Natural killer cell treated with Interleukin-12 subunit alpha and Interleukin-12 subunit beta and Interleukin-15 and Interleukin-18, amount 100 ng/mL, for 72 hours (primary cell): ENCODE measurements around the gene C1R. TPM values are rescaled to one million over a fixed set of nuclear protein-coding genes. Genes with fewer than 3 reads are reported as not detected.
A peak's percentile ranks its signal among the peaks of the same experiment; 100 is the strongest.
"Not testable (repeated sequence)": the region's sequence is repeated elsewhere in the genome, so short reads cannot be mapped to it uniquely, and the experiment has no call there.

Experiments
- ATAC-seq, 2 donors: fragments of 150-1000 bp; cut with Tn5 transposase in 1 of 2; sonication (Bioruptor Pico), chemical (Tn5 transposase) in 1 of 2; 2 replicates each; pipeline ENCODE4 v1.10.0; 2021
- DNase-seq: peaks from one replicate; pipeline ENCODE4 v3.0.0; 2022; ENCODE audit warnings: low spot score
- H3K27ac Mint-ChIP-seq, 2 donors: 1 replicate in 1 of 2; 2 replicates in 1 of 2; pipeline ENCODE4 v1.8.0; 2022; ENCODE audit warnings: mixed read lengths in 2 of 2, mild to moderate bottlenecking in 1 of 2, moderate library complexity in 1 of 2
- H3K27me3 Mint-ChIP-seq, 2 donors: 1 replicate in 1 of 2; 2 replicates in 1 of 2; pipeline ENCODE4 v1.8.0; 2022; ENCODE audit warnings: mixed read lengths in 2 of 2
- H3K36me3 Mint-ChIP-seq: one replicate; pipeline ENCODE4 v1.8.0; 2022; ENCODE audit warnings: mixed read lengths
- H3K4me1 Mint-ChIP-seq, 2 donors: 1 replicate in 1 of 2; 2 replicates in 1 of 2; pipeline ENCODE4 v1.8.0; 2022; ENCODE audit warnings: low read depth in 2 of 2, mixed read lengths in 2 of 2, mild to moderate bottlenecking in 1 of 2
- H3K4me3 Mint-ChIP-seq: one replicate; pipeline ENCODE4 v1.8.0; 2022; ENCODE audit warnings: mixed read lengths
- H3K9me3 Mint-ChIP-seq: 2 replicates; pipeline ENCODE4 v1.8.0; 2022; ENCODE audit warnings: mixed read lengths
- total RNA-seq, 2 donors: library from RNA; stranded (reverse); gene quantifications; one replicate each; pipeline ENCODE4 v1.2.3, GENCODE V29; 2022

The C1R gene
- total RNA-seq, 2 donors from 2014 or later = 1.6 to 1.7 TPM

- no peak for ATAC-seq
- H3K27ac Mint-ChIP-seq = no peak overlapping the region
- no peaks in the 10 kb centered on the region for H3K36me3 Mint-ChIP-seq
- DNase-seq = no peak
- H3K4me1 Mint-ChIP-seq = peaks cover 22 to 29% of the 10 kb centered on the region in 2 donors
- H3K9me3 Mint-ChIP-seq = no peaks in the 10 kb centered on the region
- H3K27me3 Mint-ChIP-seq = no peaks in the 10 kb centered on the region
- H3K4me3 Mint-ChIP-seq = no peak overlapping the region
Observed at GRCh38 chr12:7112041-7112440, 19.8 kb upstream of the C1R start.

GRCh38 chr12:7110661-7111060 is 18.4 kb upstream of the C1R start:
- no peak for ATAC-seq
- peak overlapping the region in 1 of 2 donors; percentile 93 for H3K27ac Mint-ChIP-seq
- H3K27me3 Mint-ChIP-seq = no peaks in the 10 kb centered on the region
- peaks cover 29 to 37% of the 10 kb centered on the region in 2 donors for H3K4me1 Mint-ChIP-seq
- no peak overlapping the region for H3K4me3 Mint-ChIP-seq
- no peak for DNase-seq
- peaks cover 3% of the 10 kb centered on the region for H3K9me3 Mint-ChIP-seq
- peaks cover 9% of the 10 kb centered on the region for H3K36me3 Mint-ChIP-seq

GRCh38 chr12:7109572-7109920 is 17.3 kb upstream of the C1R start:
- H3K36me3 Mint-ChIP-seq = peaks cover 13% of the 10 kb centered on the region
- H3K4me3 Mint-ChIP-seq = peak overlapping the region; percentile 94
- H3K4me1 Mint-ChIP-seq = peaks cover 32 to 37% of the 10 kb centered on the region in 2 donors
- H3K27me3 Mint-ChIP-seq = no peaks in the 10 kb centered on the region
- peaks cover 5% of the 10 kb centered on the region for H3K9me3 Mint-ChIP-seq
- DNase-seq (no peak), ATAC-seq (no peak)
- peak overlapping the region; percentile 88 to 93 for H3K27ac Mint-ChIP-seq

- H3K4me1 Mint-ChIP-seq = peaks cover 29 to 34% of the 10 kb centered on the region in 2 donors
- DNase-seq = peak; percentile 86
Observed at GRCh38 chr12:7108796-7109571, 16.7 kb upstream of the C1R start, which contains the start of gene C1RL. TSS of gene C1RL (minus strand) at chr12:7109214. CDS start at chr12:7109180, 34 bp downstream.

GRCh38 chr12:7108003-7108795 is 16.0 kb upstream of the C1R start:
- Mint-ChIP-seq H3K27me3 (no peaks in the 10 kb centered on the region), H3K4me3 (peak overlapping the region; percentile 94), H3K36me3 (peaks cover 13% of the 10 kb centered on the region), H3K9me3 (peaks cover 5% of the 10 kb centered on the region), H3K27ac (peak overlapping the region; percentile 88 to 93), H3K4me1 (peaks cover 31 to 36% of the 10 kb centered on the region in 2 donors)
- peak; percentile 94 to 98 for ATAC-seq
- peak; percentile 89 for DNase-seq

More at GRCh38 chr12:7108796-7109571, 16.7 kb upstream of the C1R start, which contains the start of gene C1RL:
- peak; percentile 48 to 65 for ATAC-seq
- Mint-ChIP-seq H3K27me3 (no peaks in the 10 kb centered on the region), H3K9me3 (peaks cover 5% of the 10 kb centered on the region), H3K27ac (peak within 1 kb of the TSS; percentile 88 to 93), H3K36me3 (peaks cover 13% of the 10 kb centered on the region), H3K4me3 (peak within 1 kb of the TSS; percentile 94)

GRCh38 chr12:7107636-7108002 is 15.4 kb upstream of the C1R start:
- ATAC-seq (peak in 1 of 2 donors; percentile 16), DNase-seq (no peak)

GRCh38 chr12:7107181-7107580 is 14.9 kb upstream of the C1R start:
- H3K27me3 Mint-ChIP-seq, H3K4me3 Mint-ChIP-seq, H3K27ac Mint-ChIP-seq, H3K9me3 Mint-ChIP-seq, ATAC-seq, DNase-seq: not testable (repeated sequence)
- Mint-ChIP-seq H3K4me1 (peaks cover 41% of the 10 kb centered on the region in 2 donors), H3K36me3 (peaks cover 13% of the 10 kb centered on the region)

More at GRCh38 chr12:7107636-7108002, 15.4 kb upstream of the C1R start:
- Mint-ChIP-seq H3K4me1 (peaks cover 37 to 38% of the 10 kb centered on the region in 2 donors), H3K27me3 (no peaks in the 10 kb centered on the region), H3K9me3 (peaks cover 5% of the 10 kb centered on the region), H3K36me3 (peaks cover 13% of the 10 kb centered on the region), H3K4me3 (peak overlapping the region; percentile 94), H3K27ac (peak overlapping the region; percentile 88 to 93)

GRCh38 chr12:7106082-7106481 is 13.8 kb upstream of the C1R start:
- ATAC-seq (no peak), DNase-seq (no peak)
- H3K4me1 Mint-ChIP-seq = peaks cover 41 to 42% of the 10 kb centered on the region in 2 donors
- peaks cover 13% of the 10 kb centered on the region for H3K36me3 Mint-ChIP-seq
- H3K4me3 Mint-ChIP-seq = peak overlapping the region; percentile 45
- H3K9me3 Mint-ChIP-seq = peaks cover 5% of the 10 kb centered on the region
- H3K27me3 Mint-ChIP-seq = no peaks in the 10 kb centered on the region
- peak overlapping the region in 1 of 2 donors; percentile 14 for H3K27ac Mint-ChIP-seq

- H3K27ac Mint-ChIP-seq = peak overlapping the region in 1 of 2 donors; percentile 15
- peaks cover 5% of the 10 kb centered on the region for H3K9me3 Mint-ChIP-seq
- peaks cover 28 to 35% of the 10 kb centered on the region in 2 donors for H3K4me1 Mint-ChIP-seq
- ATAC-seq (no peak), DNase-seq (no peak)
- no peaks in the 10 kb centered on the region for H3K27me3 Mint-ChIP-seq
- H3K36me3 Mint-ChIP-seq = peaks cover 13% of the 10 kb centered on the region
- no peak overlapping the region for H3K4me3 Mint-ChIP-seq
Observed at GRCh38 chr12:7103837-7104584, 11.8 kb upstream of the C1R start.

- no peaks in the 10 kb centered on the region for H3K27me3 Mint-ChIP-seq
- peaks cover 22 to 25% of the 10 kb centered on the region in 2 donors for H3K4me1 Mint-ChIP-seq
- H3K36me3 Mint-ChIP-seq = peaks cover 13% of the 10 kb centered on the region
- no peak for DNase-seq
- H3K9me3 Mint-ChIP-seq = peaks cover 5% of the 10 kb centered on the region
- H3K4me3 Mint-ChIP-seq = no peak overlapping the region
- ATAC-seq = no peak
- H3K27ac Mint-ChIP-seq = peak overlapping the region in 1 of 2 donors; percentile 15
Observed at GRCh38 chr12:7102582-7102981, 10.3 kb upstream of the C1R start.

GRCh38 chr12:7101694-7102131 is 9.5 kb upstream of the C1R start:
- ATAC-seq (no peak), DNase-seq (no peak)
- no peak overlapping the region for H3K4me3 Mint-ChIP-seq
- H3K27ac Mint-ChIP-seq = no peak overlapping the region
- peaks cover 5% of the 10 kb centered on the region for H3K9me3 Mint-ChIP-seq
- no peaks in the 10 kb centered on the region for H3K27me3 Mint-ChIP-seq
- H3K36me3 Mint-ChIP-seq = peaks cover 13% of the 10 kb centered on the region
- H3K4me1 Mint-ChIP-seq = peaks cover 20 to 24% of the 10 kb centered on the region in 2 donors

GRCh38 chr12:7101047-7101693 is 8.9 kb upstream of the C1R start:
- Mint-ChIP-seq H3K27me3 (no peaks in the 10 kb centered on the region), H3K4me1 (peaks cover 15 to 21% of the 10 kb centered on the region in 2 donors), H3K9me3 (peaks cover 5% of the 10 kb centered on the region), H3K36me3 (peaks cover 8% of the 10 kb centered on the region), H3K27ac (no peak overlapping the region), H3K4me3 (no peak overlapping the region)
- DNase-seq (no peak), ATAC-seq (no peak)

- no peaks in the 10 kb centered on the region for H3K9me3 Mint-ChIP-seq
- no peak overlapping the region for H3K4me3 Mint-ChIP-seq
- ATAC-seq (no peak), DNase-seq (no peak)
- H3K36me3 Mint-ChIP-seq = no peaks in the 10 kb centered on the region
- no peak overlapping the region for H3K27ac Mint-ChIP-seq
- H3K4me1 Mint-ChIP-seq = peaks cover 11 to 14% of the 10 kb centered on the region in 2 donors
- no peaks in the 10 kb centered on the region for H3K27me3 Mint-ChIP-seq
Observed at GRCh38 chr12:7100239-7100638, 8.0 kb upstream of the C1R start.
